Nephron (organoid): ENCODE measurements around the gene EARS2.
"Not testable (repeated sequence)": the region's sequence is repeated elsewhere in the genome, so short reads cannot be mapped to it uniquely, and the experiment has no call there.

Experiments
- H3K27ac Mint-ChIP-seq, 3 experiments: 2 replicates each; pipeline ENCODE4 v1.8.0; 2020; ENCODE audit warnings: mixed read lengths in 3 of 3, mild to moderate bottlenecking in 2 of 3, moderate library complexity in 1 of 3
- H3K27me3 Mint-ChIP-seq: 2 replicates; pipeline ENCODE4 v1.8.0; 2021; ENCODE audit warnings: low read depth, mild to moderate bottlenecking, moderate library complexity, mixed read lengths
- H3K36me3 Mint-ChIP-seq: 2 replicates; pipeline ENCODE4 v1.8.0; 2020; ENCODE audit warnings: low read depth, mixed read lengths
- H3K4me1 Mint-ChIP-seq: 2 replicates; pipeline ENCODE4 v1.8.0; 2020; ENCODE audit warnings: mixed read lengths
- H3K4me3 Mint-ChIP-seq, 3 experiments: 2 replicates each; pipeline ENCODE4 v1.8.0; 2020; ENCODE audit warnings: mild to moderate bottlenecking in 3 of 3, mixed read lengths in 3 of 3, moderate library complexity in 2 of 3
- H3K9me3 Mint-ChIP-seq: 2 replicates; pipeline ENCODE4 v1.8.0; 2020; ENCODE audit warnings: mixed read lengths
- TF ChIP-seq, protein P1 (sequence below), 3 experiments: fragments of 200-600 bp; sonication (generic); IDR thresholded peaks; one replicate each; pipeline ENCODE4 v1.5.0; 2021; ENCODE audit warnings: antibody characterized with exemption in 3 of 3; ENCODE audit not compliant: unreplicated experiment in 3 of 3

EARS2 gene

DNA sequence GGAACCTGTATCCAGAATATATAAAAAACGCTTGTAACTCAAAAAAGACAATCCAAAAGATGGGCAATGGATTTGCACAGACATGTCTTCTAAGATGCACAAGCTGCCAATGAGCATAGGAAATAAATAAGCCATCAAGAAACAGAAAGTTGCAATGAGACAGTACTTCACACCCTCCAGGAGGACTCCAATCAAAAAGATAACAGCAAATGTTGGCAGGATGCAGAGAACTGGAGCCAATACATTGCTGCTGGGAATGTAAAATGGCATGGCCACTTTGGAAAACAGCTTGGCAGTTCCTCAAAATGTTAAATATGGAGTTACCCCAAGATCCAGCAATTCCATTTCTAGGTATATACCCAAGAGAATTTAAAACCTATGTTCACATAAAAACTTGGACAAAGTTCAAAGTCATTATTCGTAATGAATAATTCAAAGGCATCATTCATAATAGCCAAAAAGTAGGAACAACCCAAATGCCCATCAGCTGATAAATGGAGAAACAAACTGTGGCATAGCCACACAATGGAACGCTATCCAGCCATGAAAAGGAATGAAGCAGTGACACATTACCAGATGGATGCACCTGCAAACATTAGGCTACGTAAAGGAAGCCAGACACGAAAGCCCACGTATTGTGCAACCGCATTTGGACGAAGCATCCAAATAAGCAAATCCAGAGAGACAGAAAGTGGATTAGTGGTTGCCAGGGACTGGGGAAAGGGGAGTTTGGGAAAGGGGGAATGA lies 72.5 kb downstream of the EARS2 start:
- H3K9me3 Mint-ChIP-seq, result no peaks in the 10 kb centered on the region
- H3K27me3 Mint-ChIP-seq, result no peaks in the 10 kb centered on the region
- no peak overlapping the region for H3K27ac Mint-ChIP-seq
- no peaks in the 10 kb centered on the region for H3K4me1 Mint-ChIP-seq
- H3K4me3 Mint-ChIP-seq, result no peak overlapping the region
- H3K36me3 Mint-ChIP-seq, result peaks cover 73% of the 10 kb centered on the region
- TF ChIP-seq, protein P1, sequence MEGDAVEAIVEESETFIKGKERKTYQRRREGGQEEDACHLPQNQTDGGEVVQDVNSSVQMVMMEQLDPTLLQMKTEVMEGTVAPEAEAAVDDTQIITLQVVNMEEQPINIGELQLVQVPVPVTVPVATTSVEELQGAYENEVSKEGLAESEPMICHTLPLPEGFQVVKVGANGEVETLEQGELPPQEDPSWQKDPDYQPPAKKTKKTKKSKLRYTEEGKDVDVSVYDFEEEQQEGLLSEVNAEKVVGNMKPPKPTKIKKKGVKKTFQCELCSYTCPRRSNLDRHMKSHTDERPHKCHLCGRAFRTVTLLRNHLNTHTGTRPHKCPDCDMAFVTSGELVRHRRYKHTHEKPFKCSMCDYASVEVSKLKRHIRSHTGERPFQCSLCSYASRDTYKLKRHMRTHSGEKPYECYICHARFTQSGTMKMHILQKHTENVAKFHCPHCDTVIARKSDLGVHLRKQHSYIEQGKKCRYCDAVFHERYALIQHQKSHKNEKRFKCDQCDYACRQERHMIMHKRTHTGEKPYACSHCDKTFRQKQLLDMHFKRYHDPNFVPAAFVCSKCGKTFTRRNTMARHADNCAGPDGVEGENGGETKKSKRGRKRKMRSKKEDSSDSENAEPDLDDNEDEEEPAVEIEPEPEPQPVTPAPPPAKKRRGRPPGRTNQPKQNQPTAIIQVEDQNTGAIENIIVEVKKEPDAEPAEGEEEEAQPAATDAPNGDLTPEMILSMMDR (IDR thresholded peaks at IDR 0.05; ENCODE audit: unreplicated experiment in 3 of 3), result no peak

DNA sequence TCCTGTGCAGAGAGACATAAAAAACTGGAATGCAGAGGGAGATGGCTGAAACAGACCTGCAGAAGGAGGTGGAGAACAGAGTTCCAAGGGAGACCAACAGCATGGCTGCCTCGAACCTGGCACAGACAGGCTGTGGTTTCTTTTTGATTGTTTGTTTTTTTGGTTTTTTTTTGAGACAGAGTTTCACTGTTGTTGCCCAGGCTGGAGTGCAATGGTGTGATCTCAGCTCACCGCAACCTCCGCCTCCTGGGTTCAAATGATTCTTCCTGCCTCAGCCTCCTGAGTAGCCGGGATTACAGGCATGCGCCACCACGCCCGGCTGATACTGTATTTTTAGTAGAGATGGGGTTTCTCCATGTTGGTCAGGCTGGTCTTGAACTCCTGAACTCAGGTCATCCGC lies 73.7 kb downstream of the EARS2 start:
- not testable (repeated sequence) for H3K27me3 Mint-ChIP-seq, H3K27ac Mint-ChIP-seq, H3K4me3 Mint-ChIP-seq, H3K4me1 Mint-ChIP-seq, H3K9me3 Mint-ChIP-seq
- H3K36me3 Mint-ChIP-seq, result peaks cover 77% of the 10 kb centered on the region

- TF ChIP-seq, protein P1 (IDR thresholded peaks at IDR 0.05; ENCODE audit: unreplicated experiment in 3 of 3), result no peak
- no peaks in the 10 kb centered on the region for H3K4me1 Mint-ChIP-seq
- no peaks in the 10 kb centered on the region for H3K9me3 Mint-ChIP-seq
- H3K27ac Mint-ChIP-seq, result no peak overlapping the region
- no peaks in the 10 kb centered on the region for H3K27me3 Mint-ChIP-seq
- no peak overlapping the region for H3K4me3 Mint-ChIP-seq
- peaks cover 75% of the 10 kb centered on the region for H3K36me3 Mint-ChIP-seq
Observed at GRCh38 chr16:23482778-23483177, 74.4 kb downstream of the EARS2 start.

DNA sequence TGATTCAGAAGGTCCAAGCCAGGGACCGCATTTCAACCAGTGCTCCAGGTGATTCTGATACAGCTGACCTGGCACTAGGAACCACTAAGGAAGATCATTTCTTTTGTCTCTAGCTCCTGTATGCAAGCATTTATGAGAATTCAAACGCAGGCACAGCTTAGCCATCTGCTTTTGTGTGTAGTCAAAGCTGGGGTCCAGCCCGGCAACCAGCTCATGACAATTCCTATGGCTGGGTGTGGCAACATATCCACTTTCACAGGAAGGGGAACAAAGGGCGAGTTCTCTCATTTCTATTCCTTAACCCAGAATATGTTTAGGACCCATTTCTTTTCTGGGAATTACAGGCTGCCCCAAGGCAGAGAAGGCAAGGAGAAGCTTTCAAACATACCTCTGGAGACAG lies 76.9 kb downstream of the EARS2 start:
- Mint-ChIP-seq H3K36me3 (peaks cover 68% of the 10 kb centered on the region), H3K4me3 (no peak overlapping the region), H3K9me3 (no peaks in the 10 kb centered on the region), H3K27ac (no peak overlapping the region), H3K27me3 (no peaks in the 10 kb centered on the region), H3K4me1 (no peaks in the 10 kb centered on the region)
- TF ChIP-seq, protein P1 (IDR thresholded peaks at IDR 0.05; ENCODE audit: unreplicated experiment in 3 of 3), result no peak

GRCh38 chr16:23479138-23479537 lies 78.0 kb downstream of the EARS2 start:
- no peaks in the 10 kb centered on the region for H3K9me3 Mint-ChIP-seq

DNA sequence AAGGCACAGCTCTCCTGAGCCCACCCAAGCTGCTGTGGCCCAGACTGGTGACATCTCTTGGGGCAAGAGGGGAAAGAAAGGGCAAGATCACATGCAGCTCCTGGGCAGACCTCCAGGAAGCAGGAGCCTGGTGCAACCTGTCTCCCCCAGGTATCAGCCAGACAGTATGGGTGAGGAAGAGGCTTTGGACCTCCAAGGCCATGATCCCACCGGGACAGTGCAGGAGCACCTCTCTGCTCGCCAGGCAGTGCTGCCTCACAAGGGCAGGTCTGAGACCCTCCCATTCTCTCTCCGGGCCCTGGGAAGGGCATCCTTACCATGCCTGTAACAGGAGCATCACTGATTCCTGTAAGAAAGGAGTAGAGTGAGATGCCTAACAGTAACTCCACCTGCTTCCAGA lies 78.6 kb downstream of the EARS2 start:
- Mint-ChIP-seq H3K4me1 (no peaks in the 10 kb centered on the region), H3K36me3 (peaks cover 69% of the 10 kb centered on the region), H3K27me3 (no peaks in the 10 kb centered on the region), H3K4me3 (no peak overlapping the region), H3K27ac (no peak overlapping the region), H3K9me3 (no peaks in the 10 kb centered on the region)
- TF ChIP-seq, protein P1 (IDR thresholded peaks at IDR 0.05; ENCODE audit: unreplicated experiment in 3 of 3), result no peak

More at GRCh38 chr16:23479138-23479537, 78.0 kb downstream of the EARS2 start:
- Mint-ChIP-seq H3K4me3 (no peak overlapping the region), H3K27me3 (no peaks in the 10 kb centered on the region), H3K4me1 (no peaks in the 10 kb centered on the region), H3K36me3 (peaks cover 63% of the 10 kb centered on the region), H3K27ac (no peak overlapping the region)
- TF ChIP-seq, protein P1 (IDR thresholded peaks at IDR 0.05; ENCODE audit: unreplicated experiment in 3 of 3), result no peak
